Renal cortex interstitium (tissue), 11 donors: Measurements from ENCODE around the gene LMO2. TPM values are rescaled to one million over a fixed set of nuclear protein-coding genes. Genes with fewer than 3 reads are reported as not detected.

ENCODE experiments used
- DNase-seq, 11 donors: peaks; one replicate each; pipeline ENCODE4 v3.0.0-alpha.2; 2013; ENCODE audit warnings: low read depth in 9 of 11, low spot score in 4 of 11; ENCODE audit errors: extremely low read depth in 1 of 11
- polyA plus RNA-seq, 3 donors: library from polyadenylated mRNA; unstranded; fragments of 120-200 nt; gene quantifications; one replicate each; pipeline ENCODE4 v1.2.1, GENCODE V29; 2013; ENCODE audit not compliant: insufficient read length in 3 of 3

The LMO2 gene
- polyA plus RNA-seq, 3 donors = 21.3 to 32.4 (median 31.2) TPM

DNA sequence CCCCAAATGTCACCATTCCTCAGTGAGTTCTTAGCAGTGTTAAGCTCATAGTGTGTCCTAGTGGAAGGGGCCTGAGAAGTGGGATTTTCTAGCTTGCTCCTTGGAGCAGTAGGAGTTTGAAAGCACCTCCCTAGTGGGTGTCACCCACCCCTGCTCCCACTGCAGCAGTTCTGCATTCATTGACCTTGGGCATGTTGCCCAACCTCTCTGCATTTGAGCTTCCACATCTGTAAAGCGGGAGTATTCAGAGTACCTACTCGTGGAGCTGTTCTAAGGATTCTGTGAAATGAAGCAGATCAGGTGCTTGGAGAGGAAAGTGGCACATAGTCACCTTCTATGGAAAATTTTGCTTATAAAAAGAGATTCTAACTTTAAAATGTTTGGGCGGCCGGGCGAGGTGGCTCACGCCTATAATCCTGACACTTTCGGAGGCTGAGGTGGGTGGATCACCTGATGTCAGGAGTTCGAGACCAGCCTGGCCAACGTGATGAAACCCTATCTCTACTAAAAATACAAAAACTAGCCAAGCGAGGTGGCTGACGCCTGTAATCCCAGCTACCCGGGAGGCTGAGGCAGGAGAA, 16.9 kb downstream of the LMO2 start:
- no peak for DNase-seq

- no peak for DNase-seq
Measured at GRCh38 chr11:33874433-33874832, 17.4 kb downstream of the LMO2 start.

GRCh38 chr11:33869481-33870422, 22.1 kb downstream of the LMO2 start:
- DNase-seq = peak in 1 of 11 donors; percentile 43

DNA sequence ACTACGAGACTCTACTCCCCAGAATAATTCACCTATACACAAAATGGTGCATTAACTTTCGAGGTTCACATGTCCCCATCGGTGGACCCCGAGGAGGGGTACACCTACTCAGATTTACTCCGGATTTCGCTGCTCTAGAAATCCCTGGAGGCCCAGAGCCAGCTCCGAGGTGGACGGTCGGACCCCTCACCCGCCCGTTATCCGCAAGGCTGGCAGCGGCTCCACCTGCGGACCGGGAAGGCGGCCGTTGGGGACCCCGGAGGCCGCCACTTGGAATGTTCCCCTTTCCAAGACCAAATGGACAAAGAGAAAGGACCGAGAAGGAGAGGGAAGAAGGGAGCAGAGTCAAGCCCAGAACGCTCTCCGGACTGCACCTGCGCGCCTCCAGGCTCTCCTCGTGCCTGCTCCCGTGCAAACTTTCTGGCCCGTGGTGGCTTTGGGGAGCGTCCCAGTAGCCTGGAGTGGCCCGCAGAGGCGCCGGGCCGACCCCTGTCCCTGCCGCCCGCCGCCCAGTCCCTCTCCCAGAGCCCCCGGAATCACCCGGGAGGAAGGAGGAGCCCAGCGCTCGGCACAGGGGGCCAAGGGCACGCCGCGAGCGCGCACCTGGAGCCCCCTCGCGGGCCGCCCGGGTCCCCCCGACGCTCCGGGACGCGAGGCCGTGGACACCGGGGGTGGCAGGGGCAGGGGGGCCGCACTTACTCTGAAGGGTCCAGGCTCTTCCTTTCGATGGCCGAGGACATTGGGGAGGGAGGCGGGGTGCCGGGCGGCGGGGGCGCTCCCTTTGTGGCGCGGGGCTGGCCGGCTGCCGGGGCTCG, 23.0 kb downstream of the LMO2 start:
- DNase-seq = no peak

GRCh38 chr11:33867996-33868646, 23.8 kb downstream of the LMO2 start:
- no peak for DNase-seq

- no peak for DNase-seq
Measured at GRCh38 chr11:33867561-33867960, 24.3 kb downstream of the LMO2 start.

GRCh38 chr11:33866936-33867335, 24.9 kb downstream of the LMO2 start:
- DNase-seq = no peak

- DNase-seq = no peak
Measured at GRCh38 chr11:33864479-33864878, 27.4 kb downstream of the LMO2 start.

DNA sequence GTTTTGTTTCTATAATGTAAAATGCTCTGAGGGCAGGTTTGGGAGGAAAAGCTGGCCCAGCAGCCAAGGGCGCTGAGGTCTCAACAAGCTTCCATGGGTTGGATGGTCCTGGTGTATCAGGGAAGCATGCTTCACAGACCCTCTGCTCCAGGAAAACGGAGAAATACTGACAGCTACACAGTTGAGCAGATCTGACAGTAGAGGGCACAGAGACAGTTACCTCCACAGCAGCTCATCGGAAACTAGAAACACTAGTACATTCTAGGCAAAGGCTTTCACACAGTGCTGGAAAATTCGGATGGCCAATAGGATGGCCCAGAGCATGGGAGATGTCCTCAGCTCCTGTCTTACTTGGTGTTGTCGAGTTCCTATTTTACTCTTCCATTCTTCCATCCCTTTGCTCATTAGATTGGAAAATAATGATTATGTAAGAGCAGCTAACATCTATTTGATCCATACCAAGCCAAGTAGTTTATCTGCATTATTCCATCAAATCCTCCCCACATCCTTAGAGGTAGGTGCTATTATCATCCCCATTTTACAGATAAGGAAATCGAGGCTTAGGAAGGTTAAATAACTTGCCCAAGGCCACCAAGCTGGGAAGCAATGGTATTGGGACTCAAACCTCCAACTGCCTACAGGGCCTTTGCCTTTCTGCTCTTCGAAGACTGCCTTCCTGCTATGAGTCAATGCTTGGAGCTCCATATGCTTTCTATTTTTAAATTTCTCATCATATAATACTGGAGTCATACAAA, 28.3 kb downstream of the LMO2 start:
- no peak for DNase-seq

DNA sequence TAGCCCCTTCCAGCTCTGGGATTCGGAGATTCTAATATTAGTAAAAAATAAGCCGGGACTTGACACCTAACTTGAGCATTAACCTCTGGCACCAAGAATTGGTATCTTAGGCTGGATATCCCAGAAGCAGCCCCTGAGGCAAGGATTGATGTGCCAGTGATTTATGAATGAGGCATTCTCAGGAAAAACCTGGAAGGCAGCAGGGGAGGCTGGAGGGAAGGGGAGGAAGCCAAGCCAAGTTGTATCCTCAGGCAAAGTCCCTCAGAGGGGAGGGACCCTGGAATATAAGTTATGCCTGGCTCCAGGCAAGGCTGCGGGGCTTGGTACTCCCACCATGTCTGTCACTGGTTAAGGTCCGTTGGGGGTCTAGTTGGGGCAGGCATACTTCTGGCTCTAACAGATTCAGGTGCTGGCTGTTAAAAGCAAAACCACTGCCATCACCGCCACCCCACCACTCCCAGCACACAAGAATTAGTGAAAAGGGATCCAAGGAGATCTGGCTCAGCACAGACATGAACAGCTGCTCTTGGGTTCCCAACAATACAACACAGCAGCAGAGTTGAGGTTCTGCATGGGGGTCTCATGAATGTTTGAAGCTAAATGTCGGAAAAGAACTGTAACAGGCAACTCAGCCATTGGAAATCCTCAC, 29.8 kb downstream of the LMO2 start:
- no peak for DNase-seq

DNA sequence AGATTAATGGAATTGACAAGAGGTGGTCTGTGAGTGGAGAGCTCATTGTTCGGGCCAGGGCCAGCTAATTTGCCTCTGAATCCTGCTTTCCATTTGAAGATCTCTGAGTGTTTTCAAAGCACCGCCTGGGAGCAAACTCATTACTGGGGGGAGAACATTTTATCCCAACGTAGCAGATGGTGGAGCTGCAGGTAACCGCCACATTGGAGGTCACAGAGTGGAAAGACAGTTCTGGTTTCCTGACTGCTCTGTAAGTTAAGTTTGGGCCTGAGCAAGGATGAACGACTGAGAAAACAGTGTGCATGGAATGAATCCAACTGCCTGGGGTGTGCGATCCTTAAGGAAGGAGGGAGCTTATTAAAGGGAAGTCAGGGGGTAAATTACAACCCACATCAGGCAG, 30.5 kb downstream of the LMO2 start:
- no peak for DNase-seq

- DNase-seq = no peak
Measured at GRCh38 chr11:33860926-33861325, 30.9 kb downstream of the LMO2 start.

DNA sequence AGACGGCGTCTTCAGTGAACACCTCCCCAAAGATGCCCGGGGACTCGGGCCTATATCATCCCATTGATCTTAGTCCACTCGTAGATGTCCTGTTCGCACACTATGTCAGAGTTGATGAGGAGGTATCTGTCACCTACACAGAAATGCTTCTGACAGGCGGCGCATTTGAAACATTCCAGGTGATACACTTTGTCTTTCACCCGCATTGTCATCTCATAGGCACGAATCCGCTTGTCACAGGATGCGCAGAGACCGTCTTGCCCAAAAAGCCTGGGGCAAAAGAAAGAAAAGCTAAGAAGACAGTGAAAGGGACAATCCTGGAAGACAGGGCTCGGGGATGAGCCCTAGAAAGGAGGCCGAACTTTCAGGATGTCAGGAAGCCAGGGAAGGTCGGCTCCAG, 32.6 kb downstream of the LMO2 start:
- DNase-seq = no peak

GRCh38 chr11:33857933-33858371, 33.9 kb downstream of the LMO2 start:
- DNase-seq = peak in 8 of 11 donors; percentile 54 to 73 (median 70)

GRCh38 chr11:33855500-33855899, 36.4 kb downstream of the LMO2 start:
- DNase-seq = no peak

- DNase-seq = no peak
Measured at GRCh38 chr11:33848717-33849390, 43.0 kb downstream of the LMO2 start.

DNA sequence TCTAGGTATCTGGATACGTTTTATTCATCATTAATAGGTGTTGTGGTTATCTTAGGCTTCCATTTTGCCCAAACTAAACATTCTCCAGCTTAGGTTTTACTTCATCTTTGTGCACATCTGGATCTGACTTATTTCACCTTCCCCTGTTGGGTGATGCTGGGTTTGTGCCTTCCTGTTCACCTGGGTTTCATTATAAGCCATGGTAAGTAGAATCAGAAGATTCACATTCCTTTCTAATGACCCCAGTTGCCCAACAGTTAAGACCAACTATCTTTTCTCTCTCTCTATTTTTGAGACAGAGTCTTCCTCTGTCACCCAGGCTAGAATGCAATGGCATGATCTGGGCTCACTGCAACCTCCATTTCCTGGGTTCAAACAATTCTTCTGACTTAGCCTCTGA, 44.6 kb downstream of the LMO2 start:
- no peak for DNase-seq
